ENCODE results near the gene DGKH.

DGKH gene

GRCh38 chr13:42076309-42076713, 27.9 kb downstream of the DGKH start:
- TF ChIP-seq TEAD4 (IDR thresholded peaks at IDR 0.05), result no peak
- no peak for TF ChIP-seq TCF12 (IDR thresholded peaks at IDR 0.05; ENCODE audit: low read depth)
- no peak for TF ChIP-seq EP300 (IDR thresholded peaks at IDR 0.05; ENCODE audit: borderline replicate concordance)

GRCh38 chr13:42078128-42078808, 29.8 kb downstream of the DGKH start:
- TF ChIP-seq RAD21 (IDR thresholded peaks at IDR 0.05; ENCODE audit: low read depth), result peak; percentile 45
- no peak for TF ChIP-seq REST (IDR thresholded peaks at IDR 0.05; ENCODE audit: low read depth)

GRCh38 chr13:42083138-42083770, 34.8 kb downstream of the DGKH start:
- TF ChIP-seq CEBPB (IDR thresholded peaks at IDR 0.05), result no peak
- no peak for TF ChIP-seq TAF1 (IDR thresholded peaks at IDR 0.05; ENCODE audit: low read depth)
- no peak for TF ChIP-seq FOXM1 (IDR thresholded peaks at IDR 0.05; ENCODE audit: borderline replicate concordance, low read depth)
- TF ChIP-seq EP300 (IDR thresholded peaks at IDR 0.05; ENCODE audit: borderline replicate concordance), result no peak
- TF ChIP-seq EGR1 (IDR thresholded peaks at IDR 0.05), result no peak
- no peak for TF ChIP-seq TCF12 (IDR thresholded peaks at IDR 0.05; ENCODE audit: low read depth)
- TF ChIP-seq YY1 (IDR thresholded peaks at IDR 0.05; ENCODE audit: low read depth), result no peak
- no peak for TF ChIP-seq MAX (IDR thresholded peaks at IDR 0.05)

- no peak for TF ChIP-seq CEBPB (IDR thresholded peaks at IDR 0.05)
- no peak for TF ChIP-seq EP300 (IDR thresholded peaks at IDR 0.05; ENCODE audit: borderline replicate concordance)
- TF ChIP-seq TAF1 (IDR thresholded peaks at IDR 0.05; ENCODE audit: low read depth), result no peak
- TF ChIP-seq FOXM1 (IDR thresholded peaks at IDR 0.05; ENCODE audit: borderline replicate concordance, low read depth), result no peak
- TF ChIP-seq NFIC (IDR thresholded peaks at IDR 0.05), result no peak
- no peak for TF ChIP-seq TCF12 (IDR thresholded peaks at IDR 0.05; ENCODE audit: low read depth)
- no peak for TF ChIP-seq YY1 (IDR thresholded peaks at IDR 0.05; ENCODE audit: low read depth)
Measured at GRCh38 chr13:42084722-42085121, 36.3 kb downstream of the DGKH start.

GRCh38 chr13:42086582-42086981, 38.1 kb downstream of the DGKH start:
- TF ChIP-seq USF1 (IDR thresholded peaks at IDR 0.05) (no peak), NFIC (IDR thresholded peaks at IDR 0.05) (no peak), MAX (IDR thresholded peaks at IDR 0.05) (no peak), ZBTB7A (IDR thresholded peaks at IDR 0.05; ENCODE audit: low read depth) (no peak), REST (IDR thresholded peaks at IDR 0.05; ENCODE audit: low read depth) (no peak), FOXM1 (IDR thresholded peaks at IDR 0.05; ENCODE audit: borderline replicate concordance, low read depth) (no peak), CEBPB (IDR thresholded peaks at IDR 0.05) (no peak), TCF12 (IDR thresholded peaks at IDR 0.05; ENCODE audit: low read depth) (no peak), YY1 (IDR thresholded peaks at IDR 0.05; ENCODE audit: low read depth) (no peak), EGR1 (IDR thresholded peaks at IDR 0.05) (no peak), EP300 (IDR thresholded peaks at IDR 0.05; ENCODE audit: borderline replicate concordance) (no peak), CREB1 (IDR thresholded peaks at IDR 0.05; ENCODE audit: low read depth) (no peak), TEAD4 (IDR thresholded peaks at IDR 0.05) (no peak), RAD21 (IDR thresholded peaks at IDR 0.05; ENCODE audit: low read depth) (no peak)

- no peak for TF ChIP-seq CEBPB (IDR thresholded peaks at IDR 0.05)
- no peak for TF ChIP-seq EP300 (IDR thresholded peaks at IDR 0.05; ENCODE audit: borderline replicate concordance)
- no peak for TF ChIP-seq NFIC (IDR thresholded peaks at IDR 0.05)
- no peak for TF ChIP-seq YY1 (IDR thresholded peaks at IDR 0.05; ENCODE audit: low read depth)
- TF ChIP-seq RAD21 (IDR thresholded peaks at IDR 0.05; ENCODE audit: low read depth), result no peak
- no peak for TF ChIP-seq REST (IDR thresholded peaks at IDR 0.05; ENCODE audit: low read depth)
- TF ChIP-seq FOXM1 (IDR thresholded peaks at IDR 0.05; ENCODE audit: borderline replicate concordance, low read depth), result no peak
- no peak for TF ChIP-seq TAF1 (IDR thresholded peaks at IDR 0.05; ENCODE audit: low read depth)
- no peak for TF ChIP-seq CREB1 (IDR thresholded peaks at IDR 0.05; ENCODE audit: low read depth)
- TF ChIP-seq MAX (IDR thresholded peaks at IDR 0.05), result no peak
- no peak for TF ChIP-seq TCF12 (IDR thresholded peaks at IDR 0.05; ENCODE audit: low read depth)
- TF ChIP-seq EGR1 (IDR thresholded peaks at IDR 0.05), result no peak
- TF ChIP-seq ZBTB7A (IDR thresholded peaks at IDR 0.05; ENCODE audit: low read depth), result no peak
- no peak for TF ChIP-seq TEAD4 (IDR thresholded peaks at IDR 0.05)
- TF ChIP-seq USF1 (IDR thresholded peaks at IDR 0.05), result no peak
Measured at GRCh38 chr13:42094516-42095040, 46.1 kb downstream of the DGKH start.

All from Ishikawa (cell line).